HG02852 (cell line): ENCODE data around the gene NBEAL2.

Experiments
- ATAC-seq: cut with Tn5 transposase; IDR thresholded peaks from one replicate; pipeline ENCODE4 v1.9.1; 2021; ENCODE audit warnings: mild to moderate bottlenecking, moderate library complexity; ENCODE audit not compliant: unreplicated experiment

NBEAL2 gene

DNA sequence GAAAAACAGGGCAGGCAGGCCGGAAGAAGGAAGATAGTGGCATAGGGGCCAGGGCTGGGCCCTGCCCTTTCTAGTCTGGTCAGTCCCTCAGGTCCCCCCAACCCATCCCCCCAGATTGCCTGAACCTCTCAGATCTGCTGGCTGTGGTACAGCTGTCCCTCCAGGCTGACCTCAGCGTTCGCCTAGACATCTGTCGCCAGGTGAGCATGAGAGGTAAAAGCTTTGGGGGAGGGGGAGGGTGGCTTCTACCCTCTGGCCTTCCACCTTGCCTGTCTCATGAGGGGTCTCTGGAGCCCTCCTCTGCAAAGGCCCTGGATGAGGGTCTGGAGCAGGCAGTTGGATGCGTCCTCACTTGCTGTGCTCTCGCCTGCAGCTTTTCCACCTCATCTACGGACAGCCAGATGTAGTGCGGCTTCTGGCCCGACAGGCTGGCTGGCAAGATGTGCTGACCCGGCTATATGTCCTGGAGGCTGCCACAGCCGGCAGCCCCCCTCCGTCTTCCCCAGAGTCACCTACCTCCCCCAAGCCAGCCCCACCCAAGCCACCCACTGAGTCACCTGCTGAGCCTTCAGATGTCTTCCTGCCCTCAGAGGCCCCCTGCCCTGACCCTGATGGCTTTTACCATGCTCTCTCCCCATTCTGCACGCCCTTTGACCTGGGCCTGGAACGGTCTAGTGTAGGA, 20.2 kb downstream of the NBEAL2 start:
- no peak for ATAC-seq

DNA sequence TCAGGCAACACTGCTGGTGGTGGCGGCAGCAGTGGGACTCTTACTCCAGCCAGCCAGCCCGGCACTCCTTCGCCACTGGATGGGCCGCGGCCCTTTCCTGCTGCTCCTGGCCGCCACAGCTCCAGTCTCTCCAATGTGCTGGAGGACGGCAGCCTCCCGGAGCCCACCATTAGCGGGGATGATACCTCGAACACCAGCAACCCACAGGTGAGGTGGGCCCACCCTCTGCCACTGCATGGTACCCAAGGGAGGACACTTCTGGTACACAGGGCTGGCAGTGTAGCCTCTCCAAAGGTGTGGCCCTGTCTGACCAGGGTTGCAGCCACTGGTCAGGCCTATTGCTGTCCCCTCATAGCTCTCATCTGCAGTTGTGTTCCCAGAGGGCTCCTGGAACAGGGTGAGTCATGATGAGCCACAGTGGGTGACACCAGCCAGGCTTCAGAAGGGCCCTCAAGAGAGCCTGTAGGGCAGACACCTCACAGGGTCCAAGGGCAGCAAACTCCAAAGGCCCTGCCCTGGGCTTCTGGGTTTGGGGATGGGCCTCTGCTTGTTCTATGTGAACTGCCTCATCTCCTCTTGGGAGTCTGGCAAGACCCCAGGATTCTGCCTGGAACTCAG, 20.8 kb downstream of the NBEAL2 start:
- no peak for ATAC-seq

DNA sequence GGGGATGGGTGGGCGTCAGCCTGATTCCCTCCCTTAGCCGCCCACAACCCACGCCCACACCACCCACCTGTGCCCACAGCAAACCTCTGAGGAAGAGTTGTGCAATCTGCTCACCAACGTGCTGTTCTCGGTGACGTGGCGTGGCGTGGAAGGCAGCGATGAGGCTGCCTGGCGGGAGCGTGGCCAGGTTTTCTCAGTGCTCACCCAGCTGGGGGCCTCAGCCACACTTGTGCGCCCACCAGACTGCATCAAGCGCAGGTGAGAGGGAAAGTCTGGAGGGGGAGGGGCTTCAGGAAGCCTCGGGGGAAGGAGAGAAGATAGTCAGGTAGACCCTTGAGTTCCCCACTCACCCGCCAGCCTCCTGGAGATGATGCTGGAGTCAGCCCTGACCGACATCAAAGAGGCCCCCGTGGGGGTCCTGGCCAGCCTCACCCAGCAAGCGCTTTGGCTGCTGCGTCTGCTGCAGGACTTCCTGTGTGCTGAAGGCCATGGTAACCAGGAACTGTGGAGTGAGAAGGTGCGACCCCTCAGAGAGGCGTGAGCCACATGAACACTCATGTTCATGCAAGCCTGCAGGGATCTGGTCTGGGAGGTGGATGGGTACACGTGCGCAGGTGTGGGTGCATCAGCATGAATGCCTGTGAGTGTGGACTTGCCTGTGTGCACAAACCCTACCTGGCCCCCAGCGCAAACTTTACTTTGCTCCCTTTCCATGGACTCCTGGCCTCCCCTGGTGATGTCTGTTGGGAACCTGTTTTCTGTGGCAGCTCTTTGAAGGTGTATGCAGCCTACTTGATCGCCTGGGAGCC, 21.7 kb downstream of the NBEAL2 start:
- ATAC-seq: no peak

GRCh38 chr3:47001731-47002170, 22.3 kb downstream of the NBEAL2 start:
- ATAC-seq: no peak

DNA sequence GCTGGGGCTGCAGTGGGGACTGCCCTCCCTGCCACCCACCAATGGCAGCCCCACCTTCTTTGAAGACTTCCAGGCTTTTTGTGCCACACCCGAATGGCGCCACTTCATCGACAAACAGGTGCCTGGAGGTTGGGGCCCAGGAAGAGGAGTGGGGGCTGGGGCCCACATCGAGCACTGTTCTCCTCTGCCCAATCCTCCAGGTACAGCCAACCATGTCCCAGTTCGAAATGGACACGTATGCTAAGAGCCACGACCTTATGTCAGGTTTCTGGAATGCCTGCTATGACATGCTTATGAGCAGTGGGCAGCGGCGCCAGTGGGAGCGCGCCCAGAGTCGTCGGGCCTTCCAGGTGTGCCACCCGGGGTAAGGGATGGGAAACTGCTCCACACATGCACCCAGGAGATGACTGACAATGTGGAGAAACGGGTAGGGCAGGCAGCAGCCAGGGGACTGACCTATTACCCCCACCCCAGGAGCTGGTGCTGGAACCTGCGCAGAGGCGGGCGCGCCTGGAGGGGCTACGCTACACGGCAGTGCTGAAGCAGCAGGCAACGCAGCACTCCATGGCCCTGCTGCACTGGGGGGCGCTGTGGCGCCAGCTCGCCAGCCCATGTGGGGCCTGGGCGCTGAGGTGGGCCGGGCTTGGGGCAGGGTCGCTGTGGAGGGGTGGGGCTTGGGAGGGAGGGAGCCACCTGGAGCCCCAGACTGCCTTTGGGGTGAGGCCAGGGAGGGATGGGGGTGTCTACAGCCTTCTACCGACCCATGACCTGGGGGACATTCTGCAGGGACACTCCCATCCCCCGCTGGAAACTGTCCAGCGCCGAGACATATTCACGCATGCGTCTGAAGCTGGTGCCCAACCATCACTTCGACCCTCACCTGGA, 22.9 kb downstream of the NBEAL2 start:
- no peak for ATAC-seq

DNA sequence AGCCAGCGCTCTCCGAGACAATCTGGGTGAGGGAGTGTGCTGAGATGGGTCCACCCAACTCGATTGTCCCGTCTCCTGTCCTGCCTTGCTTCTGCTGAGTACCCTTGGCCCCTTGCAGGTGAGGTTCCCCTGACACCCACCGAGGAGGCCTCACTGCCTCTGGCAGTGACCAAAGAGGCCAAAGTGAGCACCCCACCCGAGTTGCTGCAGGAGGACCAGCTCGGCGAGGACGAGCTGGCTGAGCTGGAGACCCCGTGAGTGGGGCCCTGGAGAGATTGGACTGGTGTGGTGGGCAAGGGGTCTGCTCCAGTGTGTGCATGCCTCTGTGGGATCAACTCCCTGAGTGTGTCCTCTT, 23.6 kb downstream of the NBEAL2 start:
- no peak for ATAC-seq

GRCh38 chr3:47003461-47004368, 24.2 kb downstream of the NBEAL2 start:
- ATAC-seq: no peak

GRCh38 chr3:47004369-47005211, 25.1 kb downstream of the NBEAL2 start:
- ATAC-seq: no peak

DNA sequence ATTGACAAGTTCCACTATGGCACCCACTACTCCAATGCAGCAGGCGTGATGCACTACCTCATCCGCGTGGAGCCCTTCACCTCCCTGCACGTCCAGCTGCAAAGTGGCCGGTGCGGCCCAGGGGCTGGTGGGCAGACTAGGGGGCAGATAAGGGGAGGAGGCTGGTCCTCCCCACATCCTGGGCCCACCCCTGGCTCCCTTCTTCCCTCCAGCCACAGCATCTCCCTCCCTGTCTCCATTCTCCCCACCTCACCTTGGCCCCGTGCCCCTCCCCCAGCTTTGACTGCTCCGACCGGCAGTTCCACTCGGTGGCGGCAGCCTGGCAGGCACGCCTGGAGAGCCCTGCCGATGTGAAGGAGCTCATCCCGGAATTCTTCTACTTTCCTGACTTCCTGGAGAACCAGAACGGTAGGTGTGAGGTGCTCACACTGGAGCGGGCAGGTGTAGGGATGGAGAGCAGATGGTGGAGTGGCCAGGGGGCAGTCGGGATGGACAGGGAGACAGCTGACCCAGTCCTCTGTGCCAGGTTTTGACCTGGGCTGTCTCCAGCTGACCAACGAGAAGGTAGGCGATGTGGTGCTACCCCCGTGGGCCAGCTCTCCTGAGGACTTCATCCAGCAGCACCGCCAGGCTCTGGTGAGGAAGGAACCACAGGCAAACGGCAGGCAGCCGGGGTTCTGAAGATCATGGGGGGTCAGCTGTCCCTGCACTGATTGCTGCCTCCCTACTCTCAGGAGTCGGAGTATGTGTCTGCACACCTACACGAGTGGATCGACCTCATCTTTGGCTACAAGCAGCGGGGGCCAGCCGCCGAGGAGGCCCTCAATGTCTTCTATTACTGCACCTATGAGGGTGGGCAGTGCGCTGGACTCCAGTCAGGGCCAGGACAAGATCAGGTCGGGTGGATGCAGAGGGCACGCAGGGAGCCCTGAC, 26.0 kb downstream of the NBEAL2 start:
- no peak for ATAC-seq

- no peak for ATAC-seq
Measured at GRCh38 chr3:47006145-47006651, 26.7 kb downstream of the NBEAL2 start.

GRCh38 chr3:47007001-47007400, 27.5 kb downstream of the NBEAL2 start:
- ATAC-seq: no peak

DNA sequence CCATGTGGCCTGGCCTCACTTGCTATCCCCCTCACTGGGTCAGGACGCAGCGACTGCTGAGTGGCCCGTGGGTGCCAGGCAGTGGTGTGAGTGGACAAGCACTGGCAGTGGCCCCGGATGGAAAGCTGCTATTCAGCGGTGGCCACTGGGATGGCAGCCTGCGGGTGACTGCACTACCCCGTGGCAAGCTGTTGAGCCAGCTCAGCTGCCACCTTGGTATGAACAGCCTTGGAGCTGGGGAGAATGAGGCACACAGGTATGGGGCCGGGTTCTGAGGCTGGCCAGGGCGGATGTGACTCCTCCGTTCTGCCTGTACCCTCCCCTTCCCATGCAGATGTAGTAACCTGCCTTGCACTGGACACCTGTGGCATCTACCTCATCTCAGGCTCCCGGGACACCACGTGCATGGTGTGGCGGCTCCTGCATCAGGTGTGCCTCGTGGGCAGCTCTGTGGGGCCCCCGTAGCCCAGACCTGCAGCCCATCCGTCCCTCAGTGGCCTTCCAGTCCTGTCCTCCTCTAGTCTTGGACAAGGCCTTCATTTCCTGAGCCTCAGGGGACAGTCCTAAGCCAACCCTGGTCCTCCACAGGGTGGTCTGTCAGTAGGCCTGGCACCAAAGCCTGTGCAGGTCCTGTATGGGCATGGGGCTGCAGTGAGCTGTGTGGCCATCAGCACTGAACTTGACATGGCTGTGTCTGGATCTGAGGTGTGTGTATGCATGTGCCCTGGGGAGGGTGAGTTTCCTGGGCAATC, 28.2 kb downstream of the NBEAL2 start:
- no peak for ATAC-seq

DNA sequence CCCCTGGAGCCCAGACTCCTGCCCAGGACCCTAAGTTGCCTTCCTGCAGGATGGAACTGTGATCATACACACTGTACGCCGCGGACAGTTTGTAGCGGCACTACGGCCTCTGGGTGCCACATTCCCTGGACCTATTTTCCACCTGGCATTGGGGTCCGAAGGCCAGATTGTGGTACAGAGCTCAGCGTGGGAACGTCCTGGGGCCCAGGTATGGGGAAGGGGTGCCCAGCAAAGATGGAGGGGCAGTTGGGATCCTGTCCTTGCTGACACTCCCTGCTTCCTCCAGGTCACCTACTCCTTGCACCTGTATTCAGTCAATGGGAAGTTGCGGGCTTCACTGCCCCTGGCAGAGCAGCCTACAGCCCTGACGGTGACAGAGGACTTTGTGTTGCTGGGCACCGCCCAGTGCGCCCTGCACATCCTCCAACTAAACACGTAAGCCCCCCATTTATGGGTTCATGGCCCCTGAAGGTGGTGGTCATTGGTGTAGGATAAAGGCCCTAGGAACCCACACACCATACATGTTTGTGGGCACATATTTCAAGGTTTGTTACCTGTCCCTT, 28.8 kb downstream of the NBEAL2 start:
- ATAC-seq: no peak

- no peak for ATAC-seq
Measured at GRCh38 chr3:47008851-47009224, 29.4 kb downstream of the NBEAL2 start.

GRCh38 chr3:47009225-47010110, 30.0 kb downstream of the NBEAL2 start:
- ATAC-seq: peak; percentile 76
